Stimulated activated CD4-positive, alpha-beta T cell treated with anti-CD3 and anti-CD28 coated beads, TNF-alpha, amount 100 ng/mL, for 4 hours (primary cell): Measurements from ENCODE around the gene LCMT1.

Experiments used
- DNase-seq, 3 experiments: peaks; one replicate each; pipeline ENCODE4 v3.0.0-alpha.2; 2020; ENCODE audit warnings: low read depth in 3 of 3

LCMT1 gene

DNA sequence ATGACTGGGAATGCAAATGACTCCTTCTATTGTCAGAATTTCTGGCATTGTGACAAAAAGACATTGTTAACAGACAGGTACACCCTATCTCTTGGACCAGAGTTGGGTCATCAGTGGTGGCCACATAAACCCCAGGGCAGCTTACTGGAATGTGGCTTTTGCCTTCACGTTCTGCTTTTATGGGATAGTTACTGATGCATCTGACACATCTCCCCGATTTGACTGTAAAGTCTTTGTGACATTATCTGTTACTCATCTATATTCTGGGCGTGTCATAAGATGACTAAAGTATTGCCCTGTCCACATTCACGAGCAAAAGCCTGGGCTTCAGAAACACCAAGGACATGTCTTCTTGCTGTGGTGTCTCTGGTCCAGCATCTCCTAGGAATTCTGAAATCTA lies 86.5 kb downstream of the LCMT1 start:
- no peak for DNase-seq

DNA sequence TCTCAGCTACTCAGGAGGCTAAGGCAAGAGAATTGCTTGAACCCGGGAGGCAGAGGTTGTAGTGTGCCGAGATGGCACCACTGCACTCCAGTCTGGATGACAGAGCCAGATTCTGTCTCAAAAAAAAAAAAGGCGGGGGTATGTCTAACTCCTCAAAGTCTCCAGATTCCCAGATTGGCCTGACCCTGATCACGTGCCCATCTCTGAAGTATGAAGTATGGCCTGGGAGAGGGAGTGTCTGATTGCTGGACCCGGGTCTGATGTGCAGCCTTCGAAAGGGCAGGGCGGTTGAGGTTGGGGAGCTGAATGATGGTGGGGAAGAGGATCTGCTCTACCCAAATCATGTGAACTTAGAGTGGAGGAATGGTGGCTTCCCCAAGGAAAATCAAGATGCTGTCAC lies 87.9 kb downstream of the LCMT1 start:
- no peak for DNase-seq

DNA sequence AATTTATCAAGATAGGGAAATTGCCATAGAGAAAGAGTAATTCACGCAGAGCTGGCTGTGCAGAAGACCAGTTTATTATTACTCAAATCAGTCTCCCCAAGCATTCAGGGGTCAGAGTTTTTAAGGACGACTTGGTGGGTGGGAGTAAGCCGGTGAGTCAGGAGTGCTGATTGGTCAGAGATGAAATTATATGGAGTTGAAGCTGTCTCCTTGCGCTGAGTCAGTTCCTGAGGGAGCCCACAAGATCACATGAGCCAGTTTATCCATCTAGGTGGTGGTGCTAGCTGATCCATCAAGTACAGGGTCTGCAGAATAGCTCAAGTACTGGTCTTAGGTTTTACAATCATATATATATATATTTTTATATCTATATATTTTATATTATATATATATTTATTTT lies 99.2 kb downstream of the LCMT1 start:
- no peak for DNase-seq

DNA sequence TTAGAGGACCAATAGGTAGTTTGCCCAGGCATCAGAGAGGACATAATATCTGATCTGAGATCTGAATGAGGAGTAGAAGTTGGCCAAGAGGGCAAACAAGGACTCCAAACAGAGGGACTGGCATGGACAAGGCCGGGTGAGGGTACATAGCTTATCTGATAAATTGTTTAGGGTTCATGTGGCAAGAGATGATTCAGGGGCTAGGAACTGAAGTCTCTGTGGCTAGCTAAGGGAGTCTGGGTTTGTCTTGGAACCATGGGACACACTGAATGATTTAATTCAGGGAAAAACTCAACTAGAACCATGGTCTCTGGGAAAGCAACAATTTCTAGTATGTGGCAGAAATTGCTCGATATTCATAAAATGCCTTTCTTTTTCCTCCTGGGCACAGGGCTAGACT lies 101.1 kb downstream of the LCMT1 start:
- DNase-seq = no peak

DNA sequence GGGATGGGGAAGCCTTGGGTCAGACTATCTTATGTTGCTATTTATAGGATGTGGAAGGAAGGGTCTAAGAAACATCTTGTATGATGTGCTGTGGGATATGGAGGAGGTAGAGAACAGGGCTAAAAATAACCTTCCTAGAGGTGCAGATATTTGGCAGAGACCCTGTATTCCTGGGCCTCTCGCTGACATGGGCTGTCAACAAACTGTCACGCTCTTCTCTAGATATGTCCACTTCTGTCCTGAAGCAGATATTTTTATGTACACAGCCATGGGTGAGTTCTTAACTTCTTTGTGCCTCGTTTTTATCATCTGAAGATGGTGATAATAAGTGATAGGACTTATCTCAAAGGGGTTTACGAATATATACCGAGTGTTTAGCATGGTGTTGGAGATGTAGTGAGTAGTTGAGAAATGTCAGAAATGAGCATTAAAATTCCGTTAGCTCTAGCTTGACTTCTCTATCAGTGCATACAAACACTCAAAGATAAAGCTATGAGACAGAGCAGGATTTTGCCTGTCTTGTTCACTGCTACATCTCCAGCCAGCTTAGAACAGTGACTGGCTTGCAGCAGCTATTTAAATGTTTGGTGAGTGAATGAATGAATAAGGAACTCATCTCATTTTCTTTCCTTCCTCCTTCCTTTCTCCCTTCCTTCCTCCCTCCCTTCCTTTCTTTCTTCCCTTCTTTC lies 102.3 kb downstream of the LCMT1 start:
- no peak for DNase-seq

DNA sequence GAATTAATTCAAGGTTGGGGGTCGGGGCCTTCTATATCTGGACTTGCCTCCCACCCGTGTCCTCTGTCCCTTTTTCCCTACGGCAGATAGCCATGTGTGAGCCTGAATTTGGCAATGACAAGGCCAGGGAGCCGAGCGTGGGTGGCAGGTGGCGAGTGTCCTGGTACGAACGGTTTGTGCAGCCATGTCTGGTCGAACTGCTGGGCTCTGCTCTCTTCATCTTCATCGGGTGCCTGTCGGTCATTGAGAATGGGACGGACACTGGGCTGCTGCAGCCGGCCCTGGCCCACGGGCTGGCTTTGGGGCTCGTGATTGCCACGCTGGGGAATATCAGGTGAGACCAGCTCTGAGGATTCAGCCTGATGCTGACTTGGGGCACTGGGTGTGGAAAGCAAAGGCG lies 105.6 kb downstream of the LCMT1 start:
- DNase-seq = no peak

DNA sequence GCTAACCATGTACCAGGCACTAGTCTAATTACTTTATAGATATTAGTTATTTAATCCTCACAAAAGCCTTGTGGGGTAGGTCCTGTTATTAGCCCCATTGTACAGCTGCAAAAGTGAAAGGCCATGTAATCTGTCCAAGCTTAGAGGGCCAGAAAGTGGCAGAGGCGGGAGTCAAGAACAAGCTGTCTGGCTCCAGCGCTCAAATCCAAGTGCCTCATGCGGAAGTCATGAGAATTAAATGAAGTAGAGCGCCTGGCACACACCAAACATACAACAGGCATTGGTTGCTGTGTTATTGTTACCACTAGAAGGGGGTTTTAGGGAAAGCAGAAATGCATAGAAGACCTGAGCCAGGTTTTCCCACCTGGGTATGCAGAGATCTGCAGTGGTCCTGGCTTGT lies 106.4 kb downstream of the LCMT1 start:
- DNase-seq = no peak

DNA sequence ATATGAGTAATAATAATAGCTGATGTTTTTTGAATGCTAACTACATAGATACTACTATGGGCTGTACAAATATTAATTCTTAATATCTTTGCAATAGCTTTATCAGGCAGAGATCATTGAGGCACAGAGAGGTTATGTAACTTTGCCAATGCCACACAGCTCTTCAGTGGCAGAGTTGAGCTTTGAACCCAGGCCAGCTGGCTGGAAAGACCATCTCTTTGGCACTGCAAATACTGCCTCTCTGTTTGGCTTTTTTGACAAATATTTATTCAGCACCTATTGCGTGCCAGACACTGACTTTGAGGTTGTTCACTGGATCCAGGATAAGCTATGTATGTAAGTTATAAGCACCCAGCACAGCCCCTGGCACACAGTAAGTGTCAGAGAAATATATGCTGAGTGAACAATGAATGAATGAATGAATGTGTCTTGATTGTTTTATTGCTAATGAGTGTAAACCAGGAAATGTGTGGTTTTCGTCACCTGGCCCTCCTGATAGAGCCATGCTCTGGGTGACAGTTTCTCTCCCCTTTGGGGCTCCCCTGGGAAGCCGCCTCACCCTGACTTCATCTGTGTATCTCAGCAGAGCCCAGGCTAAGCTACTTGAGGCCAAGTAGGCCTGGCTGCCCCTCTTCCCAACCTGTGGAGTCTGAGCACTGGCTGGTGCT lies 107.7 kb downstream of the LCMT1 start:
- DNase-seq = no peak

DNA sequence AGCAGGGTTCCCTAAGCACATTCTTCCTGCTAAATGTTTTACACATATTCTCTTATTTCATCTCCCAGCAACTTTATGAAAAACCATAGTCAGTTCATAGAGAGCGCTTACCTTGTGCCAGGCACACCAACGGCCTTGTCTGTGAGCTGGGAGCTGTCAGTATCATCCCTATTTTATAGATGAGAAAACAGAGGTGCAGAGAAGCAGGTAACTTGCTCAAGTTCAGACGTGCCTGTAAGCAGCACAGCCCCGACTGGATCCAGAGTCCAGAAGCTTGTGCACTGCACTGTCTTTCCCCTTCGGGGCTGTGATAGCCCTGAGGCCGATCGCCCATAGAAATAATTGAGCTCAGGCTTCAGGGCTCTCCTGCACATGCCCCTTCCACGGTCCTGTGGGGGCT lies 111.4 kb downstream of the LCMT1 start:
- DNase-seq = no peak

DNA sequence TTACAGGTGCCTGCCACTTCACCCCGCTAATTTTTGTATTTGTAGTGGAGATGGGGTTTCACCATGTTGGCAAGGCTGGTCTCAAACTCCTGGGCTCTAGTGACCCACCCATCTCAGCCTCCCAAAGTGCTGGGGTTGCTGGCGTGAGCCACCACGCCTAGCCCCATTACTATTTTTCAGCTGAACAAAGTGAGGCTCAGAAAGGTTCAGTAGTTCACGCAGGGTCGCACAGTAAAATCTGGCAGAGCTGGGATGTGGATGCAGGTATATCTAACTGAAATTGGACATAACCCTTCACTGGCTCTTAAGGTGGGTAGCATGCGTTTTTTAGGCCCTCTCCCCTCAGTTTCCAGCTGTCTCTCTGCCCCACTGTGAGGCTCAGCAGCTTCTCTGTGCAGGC lies 112.4 kb downstream of the LCMT1 start:
- no peak for DNase-seq

DNA sequence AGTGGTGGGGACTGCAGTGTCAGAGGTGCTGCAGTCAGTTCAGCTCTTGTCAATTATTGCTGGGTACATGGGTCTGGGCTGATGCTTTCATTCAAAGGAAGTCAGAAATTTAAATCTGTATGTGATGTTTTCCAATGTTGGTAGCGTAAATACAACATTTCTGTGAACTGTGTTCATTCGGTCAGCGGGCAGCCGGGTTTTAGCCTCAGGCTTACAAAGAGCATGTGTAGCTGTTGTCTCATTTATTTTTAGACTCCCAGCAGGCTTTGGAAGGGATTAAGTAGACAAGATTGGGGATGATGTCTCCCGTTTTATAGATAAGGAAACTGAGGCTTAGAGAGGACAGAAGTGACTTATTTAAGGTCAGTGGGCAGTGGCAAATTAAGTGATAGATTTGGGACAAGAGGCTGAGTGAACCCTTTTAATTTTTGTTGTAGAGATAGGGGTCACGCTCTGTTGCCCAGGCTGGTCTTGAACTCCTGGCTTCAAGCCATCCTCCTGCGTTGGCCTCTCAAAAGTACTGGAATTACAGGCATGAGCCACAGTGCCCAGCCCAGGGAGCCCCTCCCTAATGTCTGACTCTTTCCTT lies 113.3 kb downstream of the LCMT1 start:
- no peak for DNase-seq
